ENCODE data around the gene TACC3. TPM values are rescaled to one million over a fixed set of nuclear protein-coding genes. Genes with fewer than 3 reads are reported as not detected.
A peak's percentile ranks its signal among the peaks of the same experiment; 100 is the strongest.

The TACC3 gene
- total and polyA plus RNA-seq, 2 experiments from 2014 or later, result 18.1 to 78.2 TPM

GRCh38 chr4:1792832-1793495, 71.6 kb downstream of the TACC3 start, which contains the start of gene FGFR3:
Gene FGFR3 (plus strand): TSS chr4:1793293. CDS start chr4:1793935, 642 bp downstream.
- Histone ChIP-seq H3K27me3 (no peaks in the 10 kb centered on the region), H3K4me1 (ENCODE audit: low read depth) (peaks cover 16% of the 10 kb centered on the region), H3K36me3 (no peaks in the 10 kb centered on the region), H3K9me3 (ENCODE audit: low read depth) (no peaks in the 10 kb centered on the region), H3K4me3 (peak within 1 kb of the TSS; percentile 54), H3K27ac (peak within 1 kb of the TSS; percentile 69)
- no peak for TF ChIP-seq CTCF (IDR thresholded peaks at IDR 0.05; ENCODE audit: low read depth, low read length)
- DNase-seq (ENCODE audit: low read depth in 1 of 2, low spot score in 1 of 2), result peak; percentile 34 to 87

GRCh38 chr4:1793496-1793840, 72.1 kb downstream of the TACC3 start:
- no peaks in the 10 kb centered on the region for H3K27me3 ChIP-seq
- peak overlapping the region; percentile 69 for H3K27ac ChIP-seq
- H3K4me1 ChIP-seq (ENCODE audit: low read depth), result peaks cover 14% of the 10 kb centered on the region
- no peaks in the 10 kb centered on the region for H3K9me3 ChIP-seq (ENCODE audit: low read depth)
- no peak for TF ChIP-seq CTCF (IDR thresholded peaks at IDR 0.05; ENCODE audit: low read depth, low read length)
- H3K4me3 ChIP-seq, result peak overlapping the region; percentile 54
- DNase-seq (ENCODE audit: low read depth in 1 of 2, low spot score in 1 of 2), result peak; percentile 42 to 63
- no peaks in the 10 kb centered on the region for H3K36me3 ChIP-seq

- no peak overlapping the region for H3K27ac ChIP-seq
- no peaks in the 10 kb centered on the region for H3K27me3 ChIP-seq
- no peak for TF ChIP-seq CTCF (IDR thresholded peaks at IDR 0.05; ENCODE audit: low read depth, low read length)
- H3K4me1 ChIP-seq (ENCODE audit: low read depth), result peaks cover 14% of the 10 kb centered on the region
- DNase-seq (ENCODE audit: low read depth in 1 of 2, low spot score in 1 of 2), result peak in 1 of 2 donors; percentile 57
- H3K9me3 ChIP-seq (ENCODE audit: low read depth), result no peaks in the 10 kb centered on the region
- H3K36me3 ChIP-seq, result no peaks in the 10 kb centered on the region
- H3K4me3 ChIP-seq, result peak overlapping the region; percentile 54
Measured at GRCh38 chr4:1793940-1794808, 72.9 kb downstream of the TACC3 start.

Other genes starting within 250 kb of the TACC3 start
- 7.1 and 11.8 TPM in 2 replicates for gene FAM53A, start 37.2 kb upstream of the TACC3 start, total RNA-seq
- 7.1 and 11.4 TPM in 2 replicates for gene FAM53A, start 37.2 kb upstream of the TACC3 start, polyA plus RNA-seq
- gene SLBP, start 9.2 kb upstream of the TACC3 start, total RNA-seq, result 39.9 and 63.3 TPM in 2 replicates
- gene SLBP, start 9.2 kb upstream of the TACC3 start, polyA plus RNA-seq, result 62.0 TPM in 2 replicates
- 174 and 175 TPM in 2 replicates for gene TMEM129, start 198 bp upstream of the TACC3 start, total RNA-seq
- gene TMEM129, start 198 bp upstream of the TACC3 start, polyA plus RNA-seq, result 124 and 137 TPM in 2 replicates
- gene FGFR3, start 71.8 kb downstream of the TACC3 start, total RNA-seq, result 44.3 and 47.3 TPM in 2 replicates
- 39.2 and 40.9 TPM in 2 replicates for gene FGFR3, start 71.8 kb downstream of the TACC3 start, polyA plus RNA-seq
- gene LETM1, start 134.6 kb downstream of the TACC3 start, total RNA-seq, result 53.3 and 61.5 TPM in 2 replicates
- 22.5 and 23.3 TPM in 2 replicates for gene LETM1, start 134.6 kb downstream of the TACC3 start, polyA plus RNA-seq
- gene NSD2, start 149.9 kb downstream of the TACC3 start, total RNA-seq, result 49.8 and 91.3 TPM in 2 replicates
- gene NSD2, start 149.9 kb downstream of the TACC3 start, polyA plus RNA-seq, result 49.0 and 84.6 TPM in 2 replicates

All from cardiac muscle cell (in vitro differentiated cells and primary cell).